HG02588 (cell line): ENCODE results near the gene YAE1.
"Not testable (repeated sequence)": the region's sequence is repeated elsewhere in the genome, so short reads cannot be mapped to it uniquely, and the experiment has no call there.

ENCODE experiments used
- ATAC-seq: cut with Tn5 transposase; IDR thresholded peaks from one replicate; pipeline ENCODE4 v1.9.1; 2021; ENCODE audit warnings: mild to moderate bottlenecking, moderate library complexity; ENCODE audit not compliant: unreplicated experiment

Gene YAE1, protein sequence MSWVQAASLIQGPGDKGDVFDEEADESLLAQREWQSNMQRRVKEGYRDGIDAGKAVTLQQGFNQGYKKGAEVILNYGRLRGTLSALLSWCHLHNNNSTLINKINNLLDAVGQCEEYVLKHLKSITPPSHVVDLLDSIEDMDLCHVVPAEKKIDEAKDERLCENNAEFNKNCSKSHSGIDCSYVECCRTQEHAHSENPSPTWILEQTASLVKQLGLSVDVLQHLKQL

DNA sequence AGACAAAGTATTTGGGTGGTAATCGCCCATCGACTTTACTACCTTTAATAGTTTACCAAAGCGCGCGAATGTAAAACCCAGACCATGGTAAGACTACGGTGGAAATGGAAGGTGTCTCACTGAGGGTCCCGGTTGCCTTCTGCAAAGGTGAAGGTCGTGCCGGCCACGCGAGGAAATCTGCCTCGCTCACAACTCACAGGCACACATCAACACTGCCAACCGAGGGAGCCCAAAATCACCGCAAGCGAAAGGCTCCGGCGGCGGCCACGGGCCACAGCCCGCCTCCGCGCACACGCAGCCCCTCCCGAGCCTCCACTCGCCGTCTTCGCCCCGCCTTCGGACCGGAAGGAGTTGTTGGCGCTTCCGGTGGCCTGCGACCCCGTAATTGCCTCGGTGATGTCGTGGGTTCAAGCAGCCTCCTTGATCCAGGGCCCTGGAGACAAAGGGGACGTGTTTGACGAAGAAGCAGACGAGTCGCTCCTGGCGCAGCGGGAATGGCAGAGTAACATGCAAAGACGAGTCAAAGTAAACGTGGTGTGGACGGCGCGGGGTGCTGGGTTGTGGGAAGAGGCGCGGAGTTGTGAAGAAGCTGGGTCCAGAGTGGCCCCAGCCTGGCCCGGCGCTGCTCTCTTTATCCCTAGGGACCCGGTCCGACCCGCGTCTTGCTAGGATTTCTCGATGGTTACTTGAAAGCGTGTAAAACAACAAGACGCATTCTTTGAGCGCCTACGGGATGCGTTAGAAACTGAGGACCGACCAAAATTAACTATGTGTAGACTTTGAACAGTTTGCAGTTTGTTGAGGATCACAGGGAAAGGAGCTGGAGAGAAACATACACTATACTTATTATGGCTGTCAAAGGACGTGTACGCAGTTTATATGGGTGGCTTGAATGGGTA, at the start of gene YAE1:
YAE1 (plus strand) TSS at position 382 of the 899 bp plus-strand sequence; CDS start at position 397, 15 bp downstream.
- ATAC-seq, result peak; percentile 99

- no peak for ATAC-seq
Measured at GRCh38 chr7:39516498-39516897, 49.7 kb upstream of the YAE1 start.

DNA sequence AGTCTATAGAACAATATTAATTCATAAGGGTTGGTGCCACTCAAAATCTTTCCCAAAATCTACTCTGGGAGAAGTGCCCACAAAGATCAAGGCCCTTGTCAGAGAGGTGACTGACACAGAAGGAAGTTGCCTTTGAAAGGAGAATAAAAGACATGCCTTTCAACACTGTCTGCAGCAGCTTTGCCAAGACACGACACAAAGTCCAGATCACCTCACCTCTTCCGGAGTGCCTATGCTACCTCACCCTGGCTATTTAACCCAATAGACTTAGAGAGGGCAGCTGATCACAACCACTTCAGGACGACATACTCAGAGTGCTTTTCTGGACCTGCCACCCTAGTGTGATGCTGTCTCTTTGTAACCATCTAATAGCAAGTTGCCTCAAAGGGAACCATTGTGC, 49.0 kb upstream of the YAE1 start:
- ATAC-seq, result no peak

GRCh38 chr7:39525926-39526325, 40.3 kb upstream of the YAE1 start:
- ATAC-seq, result no peak

DNA sequence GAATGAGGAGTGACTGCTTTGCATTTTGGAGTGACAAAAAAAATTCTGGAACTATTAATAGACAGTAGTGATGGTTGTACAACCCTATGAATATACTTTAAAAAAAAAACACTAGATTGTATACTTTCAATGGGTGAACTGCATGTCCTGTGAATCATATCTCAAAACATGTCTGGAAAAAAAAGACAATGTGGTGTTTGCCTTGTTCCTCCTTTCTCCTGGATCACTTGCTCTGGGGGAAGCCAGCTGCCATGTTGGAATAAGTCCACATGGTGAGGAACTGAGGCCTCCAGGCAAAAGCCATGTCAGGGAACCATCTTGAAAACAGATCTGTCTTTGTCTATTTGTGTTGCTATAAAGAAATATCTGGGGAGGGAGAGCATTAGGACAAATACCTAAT, 39.5 kb upstream of the YAE1 start:
- no peak for ATAC-seq

GRCh38 chr7:39527296-39527695, 38.9 kb upstream of the YAE1 start:
- ATAC-seq, result no peak

- ATAC-seq, result no peak
Measured at GRCh38 chr7:39527951-39528350, 38.3 kb upstream of the YAE1 start.

- no peak for ATAC-seq
Measured at GRCh38 chr7:39528849-39529248, 37.4 kb upstream of the YAE1 start.

DNA sequence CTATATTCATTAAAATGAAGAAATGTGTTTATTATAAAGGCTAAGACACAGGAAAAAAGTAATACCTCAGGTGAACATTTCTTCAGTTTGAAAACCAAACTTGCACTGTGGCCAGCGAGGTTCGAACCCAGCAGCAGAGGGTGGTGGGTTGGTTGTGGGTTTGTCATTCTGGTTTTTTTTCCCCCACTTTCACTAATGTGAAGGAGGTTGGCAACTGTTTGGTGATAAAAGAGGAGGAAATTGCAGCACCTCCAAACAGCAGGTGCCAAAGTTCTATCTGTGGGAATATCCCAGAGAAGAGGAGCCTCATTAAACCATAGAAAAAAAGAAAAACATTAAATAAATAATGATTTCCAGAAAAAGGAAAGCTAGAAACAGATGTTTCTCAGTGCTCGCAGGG, 36.6 kb upstream of the YAE1 start:
- ATAC-seq, result no peak

- no peak for ATAC-seq
Measured at GRCh38 chr7:39530971-39531370, 35.2 kb upstream of the YAE1 start.

GRCh38 chr7:39531818-39532217, 34.4 kb upstream of the YAE1 start:
- ATAC-seq, result no peak

DNA sequence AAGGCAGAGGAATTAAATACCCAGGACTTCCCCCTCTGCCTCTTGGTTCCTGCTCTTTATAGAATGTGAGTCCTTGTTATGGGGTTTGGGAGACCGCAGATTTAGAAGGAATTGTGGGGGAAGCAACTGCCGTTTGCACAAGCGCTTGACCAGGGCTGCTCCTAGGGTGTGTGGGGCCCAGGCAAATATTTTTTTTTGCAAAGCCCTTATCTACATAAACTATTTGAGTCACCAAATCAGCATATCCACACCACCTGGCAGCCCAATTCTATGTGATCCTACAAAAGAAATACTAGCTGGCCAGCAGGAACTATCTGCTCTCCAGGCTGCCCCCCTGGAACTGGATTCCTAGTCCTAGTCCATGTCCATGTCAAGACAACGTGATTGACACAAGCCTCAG, 33.4 kb upstream of the YAE1 start:
- ATAC-seq, result no peak

- no peak for ATAC-seq
Measured at GRCh38 chr7:39534599-39534998, 31.6 kb upstream of the YAE1 start.

- ATAC-seq, result no peak
Measured at GRCh38 chr7:39535064-39535463, 31.1 kb upstream of the YAE1 start.

DNA sequence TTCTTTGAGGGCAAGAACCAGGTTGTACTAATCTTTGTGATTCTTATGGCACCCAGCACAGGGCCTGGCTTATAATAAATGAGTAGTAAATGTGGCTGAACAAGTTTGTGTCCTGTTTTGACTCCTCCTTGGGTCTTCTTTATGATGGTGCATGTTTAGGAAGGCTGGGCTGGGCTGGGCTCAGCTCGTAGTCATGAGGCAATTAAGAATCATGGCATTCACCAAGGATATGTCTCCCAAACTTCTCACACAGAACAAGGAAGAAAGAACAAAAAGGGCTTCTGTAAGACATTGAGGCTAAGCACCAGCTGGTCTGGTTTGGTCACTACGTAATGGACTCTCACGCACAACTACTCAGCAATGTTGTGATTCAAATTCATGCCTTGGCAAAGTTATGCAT, 30.5 kb upstream of the YAE1 start:
- no peak for ATAC-seq

GRCh38 chr7:39536951-39537350, 29.3 kb upstream of the YAE1 start:
- ATAC-seq, result no peak

DNA sequence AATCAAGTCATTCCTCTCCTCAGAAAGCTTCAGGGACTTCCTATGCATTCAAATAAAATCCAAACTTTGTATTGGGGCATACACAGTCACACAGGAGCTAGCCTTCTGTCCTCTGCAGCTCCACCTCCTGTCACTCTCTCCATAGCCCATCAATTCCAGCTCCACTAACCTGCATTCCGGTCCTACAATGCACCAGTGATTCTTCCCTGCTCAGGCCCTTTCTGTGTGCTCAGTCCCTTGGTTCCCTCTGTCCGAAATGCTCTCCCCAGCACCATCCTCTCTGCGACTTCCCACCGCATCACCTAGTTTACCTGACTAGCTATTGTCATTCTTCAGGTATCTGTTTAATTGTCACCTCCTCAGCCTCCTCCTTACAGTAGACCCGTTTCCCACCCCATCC, 26.4 kb upstream of the YAE1 start:
- no peak for ATAC-seq

GRCh38 chr7:39540320-39540719, 25.9 kb upstream of the YAE1 start:
- no peak for ATAC-seq

DNA sequence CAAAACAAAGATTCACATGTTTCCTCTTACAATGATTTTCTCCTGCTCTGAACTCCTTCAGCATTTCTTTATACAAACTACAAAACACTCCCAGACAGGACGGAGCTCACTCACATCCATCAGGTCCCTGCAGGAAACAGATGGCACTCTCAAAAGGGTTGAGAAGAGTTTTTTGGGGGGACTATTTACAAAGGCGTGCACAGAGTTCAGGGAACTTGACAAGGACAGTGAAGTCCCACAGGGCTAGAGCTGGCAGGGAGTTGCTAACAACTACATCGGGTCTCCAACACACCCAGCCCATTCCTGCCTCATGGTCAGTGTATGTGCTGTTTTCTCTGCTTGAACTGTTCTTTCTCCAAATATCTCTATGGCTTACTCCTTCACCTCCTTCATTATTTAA, 24.7 kb upstream of the YAE1 start:
- no peak for ATAC-seq

DNA sequence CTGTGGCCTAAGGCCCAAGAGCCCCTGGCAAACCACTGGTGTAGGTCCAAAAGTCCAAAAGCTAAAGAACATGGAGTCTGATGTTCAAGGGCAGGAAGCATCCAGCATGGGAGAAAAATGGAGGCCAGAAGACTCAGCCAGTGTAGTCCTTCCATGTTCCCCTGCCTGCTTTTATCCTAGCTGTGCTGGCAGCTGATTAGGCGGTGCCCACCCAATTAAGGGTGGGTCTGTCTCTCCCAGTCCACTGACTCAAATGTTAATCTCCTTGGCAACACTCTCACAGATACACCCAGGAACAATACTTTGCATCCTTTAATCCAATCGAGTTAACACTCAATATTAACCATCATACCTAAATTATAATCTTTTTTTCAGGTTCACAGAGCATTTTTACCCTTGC, 21.4 kb upstream of the YAE1 start:
- not testable (repeated sequence) for ATAC-seq

GRCh38 chr7:39547336-39547735, 18.9 kb upstream of the YAE1 start:
- no peak for ATAC-seq

GRCh38 chr7:39550411-39550810, 15.8 kb upstream of the YAE1 start:
- ATAC-seq, result no peak
